HEK293 (cell line): ENCODE data around the gene TMEM167B.

ENCODE experiments used
- GLIS2 ChIP-seq: fragments of 450-650 bp; formaldehyde crosslinking; IDR thresholded peaks from 2 replicates; pipeline ENCODE4 v1.5.1; 2016; ENCODE audit warnings: missing biosample characterization, missing genetic modification characterization
- HIC1 ChIP-seq: fragments of 450-650 bp; formaldehyde crosslinking; IDR thresholded peaks from 2 replicates; pipeline ENCODE4 v1.5.1; 2016; ENCODE audit warnings: missing biosample characterization, missing genetic modification characterization
- IKZF3 ChIP-seq: fragments of 450-650 bp; IDR thresholded peaks from 2 replicates; pipeline ENCODE4 v1.5.0; 2018; ENCODE audit warnings: missing biosample characterization, mild to moderate bottlenecking, missing genetic modification characterization, moderate library complexity
- OVOL3 ChIP-seq: fragments of 450-650 bp; formaldehyde crosslinking; IDR thresholded peaks from 2 replicates; pipeline ENCODE4 v1.5.1; 2016; ENCODE audit warnings: missing biosample characterization, missing genetic modification characterization
- PATZ1 ChIP-seq: fragments of 450-650 bp; formaldehyde crosslinking; IDR thresholded peaks from 2 replicates; pipeline ENCODE4 v1.5.1; 2016; ENCODE audit warnings: missing biosample characterization, missing genetic modification characterization
- RBAK ChIP-seq: fragments of 450-650 bp; formaldehyde crosslinking; IDR thresholded peaks from 2 replicates; pipeline ENCODE4 v1.5.1; 2016; ENCODE audit warnings: missing biosample characterization, missing genetic modification characterization
- SCRT1 ChIP-seq: fragments of 450-650 bp; formaldehyde crosslinking; IDR thresholded peaks from 2 replicates; pipeline ENCODE4 v1.5.1; 2016; ENCODE audit warnings: missing biosample characterization, missing genetic modification characterization, borderline replicate concordance
- SETDB1 ChIP-seq: IDR thresholded peaks from one replicate; pipeline ENCODE4 v1.6.1; 2017; ENCODE audit warnings: mild to moderate bottlenecking, low read length, moderate library complexity, mixed read lengths; ENCODE audit not compliant: insufficient read length
- ZNF132 ChIP-seq: fragments of 450-650 bp; formaldehyde crosslinking; IDR thresholded peaks from 2 replicates; pipeline ENCODE4 v1.5.1; 2017; ENCODE audit warnings: missing biosample characterization, missing genetic modification characterization, borderline replicate concordance
- ZNF184 ChIP-seq: fragments of 450-650 bp; IDR thresholded peaks from 2 replicates; pipeline ENCODE4 v1.5.1; 2018; ENCODE audit warnings: missing biosample characterization, mild to moderate bottlenecking, missing genetic modification characterization
- ZNF488 ChIP-seq: fragments of 450-650 bp; formaldehyde crosslinking; IDR thresholded peaks from 2 replicates; pipeline ENCODE4 v1.5.1; 2016; ENCODE audit warnings: missing biosample characterization, missing genetic modification characterization
- ZNF558 ChIP-seq: fragments of 450-650 bp; formaldehyde crosslinking; IDR thresholded peaks from 2 replicates; pipeline ENCODE4 v1.5.1; 2016; ENCODE audit warnings: missing biosample characterization, missing genetic modification characterization
- ZNF596 ChIP-seq: fragments of 450-650 bp; IDR thresholded peaks from 2 replicates; pipeline ENCODE4 v1.5.0; 2018; ENCODE audit warnings: missing biosample characterization, mild to moderate bottlenecking, missing genetic modification characterization, moderate library complexity
- ZNF629 ChIP-seq: fragments of 450-650 bp; formaldehyde crosslinking; IDR thresholded peaks from 2 replicates; pipeline ENCODE4 v1.5.1; 2017; ENCODE audit warnings: missing biosample characterization, missing genetic modification characterization
- ZNF658 ChIP-seq: fragments of 450-650 bp; formaldehyde crosslinking; IDR thresholded peaks from 2 replicates; pipeline ENCODE4; 2016; ENCODE audit warnings: missing biosample characterization, missing genetic modification characterization
- ZNF692 ChIP-seq: fragments of 450-650 bp; formaldehyde crosslinking; IDR thresholded peaks from 2 replicates; pipeline ENCODE4 v1.5.1; 2016; ENCODE audit warnings: missing biosample characterization, missing genetic modification characterization
- ZNF792 ChIP-seq: fragments of 450-650 bp; formaldehyde crosslinking; IDR thresholded peaks from 2 replicates; pipeline ENCODE4 v1.5.1; 2016; ENCODE audit warnings: missing biosample characterization, missing genetic modification characterization
- TF ChIP-seq, protein P1 (sequence below): fragments of 450-650 bp; formaldehyde crosslinking; conservative IDR thresholded peaks from 2 replicates; pipeline ENCODE4 v1.5.1; 2016; ENCODE audit warnings: low read depth, missing biosample characterization, missing genetic modification characterization
- TF ChIP-seq, protein P2 (sequence below): fragments of 450-650 bp; formaldehyde crosslinking; IDR thresholded peaks from 2 replicates; pipeline ENCODE4 v1.5.1; 2016; ENCODE audit warnings: missing biosample characterization, missing genetic modification characterization
- TF ChIP-seq, protein P3 (sequence below): fragments of 450-650 bp; formaldehyde crosslinking; IDR thresholded peaks from 2 replicates; pipeline ENCODE4 v1.5.1; 2017; ENCODE audit warnings: missing biosample characterization, missing genetic modification characterization
- TF ChIP-seq, protein P4 (sequence below): fragments of 450-650 bp; IDR thresholded peaks from 2 replicates; pipeline ENCODE4 v1.5.1; 2018; ENCODE audit warnings: missing biosample characterization, mild to moderate bottlenecking, missing genetic modification characterization

TMEM167B gene

DNA sequence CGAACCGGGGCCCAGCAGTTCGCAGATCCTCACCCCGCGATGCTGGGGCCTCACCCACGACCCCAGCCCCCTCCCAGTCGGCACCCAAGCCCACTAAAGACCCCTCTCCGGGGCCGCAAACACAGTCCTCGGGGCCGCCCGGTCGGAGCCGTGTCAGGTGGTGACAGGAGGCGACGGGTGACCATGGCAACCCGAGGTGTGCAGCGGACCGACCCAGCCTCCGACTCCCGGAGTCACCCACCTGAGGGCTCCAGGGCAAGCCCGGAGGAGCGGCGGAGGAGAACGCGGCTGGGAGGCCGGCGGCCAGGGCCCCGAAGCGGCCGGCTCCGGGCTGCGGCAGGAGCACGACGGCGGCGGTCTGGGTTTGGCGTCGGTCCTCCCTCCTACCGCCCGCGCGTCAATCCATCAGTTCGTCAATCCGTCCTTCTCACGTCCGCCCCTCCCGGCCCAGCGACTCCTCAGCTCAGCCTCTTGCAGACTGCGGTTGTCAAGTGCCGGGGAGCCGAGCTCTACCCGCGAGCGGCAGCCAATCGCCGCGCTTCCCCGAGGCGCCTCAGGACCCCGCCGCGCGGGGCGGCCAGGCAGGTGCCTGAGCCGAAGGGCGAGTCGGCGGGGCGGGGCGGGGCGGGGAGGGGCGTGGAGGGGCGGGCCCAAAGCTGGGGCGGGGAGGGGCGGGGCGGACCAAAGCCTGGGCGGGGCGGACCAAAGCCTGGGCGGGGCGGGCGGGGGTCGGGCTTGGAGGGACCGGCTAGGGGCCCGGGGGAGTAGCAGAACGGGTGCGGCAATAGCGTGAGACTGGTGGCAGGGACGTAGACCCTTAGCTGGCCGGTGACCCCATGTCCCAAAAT is 48.7 kb upstream of the TMEM167B start, which contains the start of gene WDR47 (continued):
- TF ChIP-seq, protein P1, sequence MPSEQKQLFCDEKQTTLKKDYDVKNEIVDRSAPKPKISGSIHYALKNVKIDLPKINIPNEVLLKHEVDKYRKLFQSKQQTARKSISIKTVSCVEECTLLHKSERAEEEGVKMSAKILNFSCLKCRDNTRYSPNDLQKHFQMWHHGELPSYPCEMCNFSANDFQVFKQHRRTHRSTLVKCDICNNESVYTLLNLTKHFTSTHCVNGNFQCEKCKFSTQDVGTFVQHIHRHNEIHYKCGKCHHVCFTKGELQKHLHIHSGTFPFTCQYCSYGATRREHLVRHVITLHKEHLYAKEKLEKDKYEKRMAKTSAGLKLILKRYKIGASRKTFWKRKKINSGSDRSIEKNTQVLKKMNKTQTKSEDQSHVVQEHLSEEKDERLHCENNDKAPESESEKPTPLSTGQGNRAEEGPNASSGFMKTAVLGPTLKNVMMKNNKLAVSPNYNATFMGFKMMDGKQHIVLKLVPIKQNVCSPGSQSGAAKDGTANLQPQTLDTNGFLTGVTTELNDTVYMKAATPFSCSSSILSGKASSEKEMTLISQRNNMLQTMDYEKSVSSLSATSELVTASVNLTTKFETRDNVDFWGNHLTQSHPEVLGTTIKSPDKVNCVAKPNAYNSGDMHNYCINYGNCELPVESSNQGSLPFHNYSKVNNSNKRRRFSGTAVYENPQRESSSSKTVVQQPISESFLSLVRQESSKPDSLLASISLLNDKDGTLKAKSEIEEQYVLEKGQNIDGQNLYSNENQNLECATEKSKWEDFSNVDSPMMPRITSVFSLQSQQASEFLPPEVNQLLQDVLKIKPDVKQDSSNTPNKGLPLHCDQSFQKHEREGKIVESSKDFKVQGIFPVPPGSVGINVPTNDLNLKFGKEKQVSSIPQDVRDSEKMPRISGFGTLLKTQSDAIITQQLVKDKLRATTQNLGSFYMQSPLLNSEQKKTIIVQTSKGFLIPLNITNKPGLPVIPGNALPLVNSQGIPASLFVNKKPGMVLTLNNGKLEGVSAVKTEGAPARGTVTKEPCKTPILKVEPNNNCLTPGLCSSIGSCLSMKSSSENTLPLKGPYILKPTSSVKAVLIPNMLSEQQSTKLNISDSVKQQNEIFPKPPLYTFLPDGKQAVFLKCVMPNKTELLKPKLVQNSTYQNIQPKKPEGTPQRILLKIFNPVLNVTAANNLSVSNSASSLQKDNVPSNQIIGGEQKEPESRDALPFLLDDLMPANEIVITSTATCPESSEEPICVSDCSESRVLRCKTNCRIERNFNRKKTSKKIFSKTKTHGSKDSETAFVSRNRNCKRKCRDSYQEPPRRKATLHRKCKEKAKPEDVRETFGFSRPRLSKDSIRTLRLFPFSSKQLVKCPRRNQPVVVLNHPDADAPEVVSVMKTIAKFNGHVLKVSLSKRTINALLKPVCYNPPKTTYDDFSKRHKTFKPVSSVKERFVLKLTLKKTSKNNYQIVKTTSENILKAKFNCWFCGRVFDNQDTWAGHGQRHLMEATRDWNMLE, result no peak
- TF ChIP-seq ZNF558 (tag by site-specific recombination), result no peak
- TF ChIP-seq, protein P2, sequence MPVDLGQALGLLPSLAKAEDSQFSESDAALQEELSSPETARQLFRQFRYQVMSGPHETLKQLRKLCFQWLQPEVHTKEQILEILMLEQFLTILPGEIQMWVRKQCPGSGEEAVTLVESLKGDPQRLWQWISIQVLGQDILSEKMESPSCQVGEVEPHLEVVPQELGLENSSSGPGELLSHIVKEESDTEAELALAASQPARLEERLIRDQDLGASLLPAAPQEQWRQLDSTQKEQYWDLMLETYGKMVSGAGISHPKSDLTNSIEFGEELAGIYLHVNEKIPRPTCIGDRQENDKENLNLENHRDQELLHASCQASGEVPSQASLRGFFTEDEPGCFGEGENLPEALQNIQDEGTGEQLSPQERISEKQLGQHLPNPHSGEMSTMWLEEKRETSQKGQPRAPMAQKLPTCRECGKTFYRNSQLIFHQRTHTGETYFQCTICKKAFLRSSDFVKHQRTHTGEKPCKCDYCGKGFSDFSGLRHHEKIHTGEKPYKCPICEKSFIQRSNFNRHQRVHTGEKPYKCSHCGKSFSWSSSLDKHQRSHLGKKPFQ (tag by site-specific recombination), result no peak
- no peak; the same call in 1 of the 2 replicates for TF ChIP-seq HIC1 (tag by site-specific recombination)
- no peak for TF ChIP-seq SETDB1
- TF ChIP-seq PATZ1 (tag by site-specific recombination), result peak; percentile 65
- TF ChIP-seq, protein P3, sequence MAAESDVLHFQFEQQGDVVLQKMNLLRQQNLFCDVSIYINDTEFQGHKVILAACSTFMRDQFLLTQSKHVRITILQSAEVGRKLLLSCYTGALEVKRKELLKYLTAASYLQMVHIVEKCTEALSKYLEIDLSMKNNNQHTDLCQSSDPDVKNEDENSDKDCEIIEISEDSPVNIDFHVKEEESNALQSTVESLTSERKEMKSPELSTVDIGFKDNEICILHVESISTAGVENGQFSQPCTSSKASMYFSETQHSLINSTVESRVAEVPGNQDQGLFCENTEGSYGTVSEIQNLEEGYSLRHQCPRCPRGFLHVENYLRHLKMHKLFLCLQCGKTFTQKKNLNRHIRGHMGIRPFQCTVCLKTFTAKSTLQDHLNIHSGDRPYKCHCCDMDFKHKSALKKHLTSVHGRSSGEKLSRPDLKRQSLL (tag by site-specific recombination), result peak; percentile 36; the same call in 1 of the 2 replicates
- TF ChIP-seq ZNF488, result no peak
- peak; percentile 43; the same call in 1 of the 2 replicates for TF ChIP-seq ZNF692 (tag by site-specific recombination)
- no peak for TF ChIP-seq SCRT1 (tag by site-specific recombination)
- TF ChIP-seq ZNF792 (tag by site-specific recombination), result no peak
- no peak for TF ChIP-seq IKZF3 (tag by site-specific recombination)
- no peak for TF ChIP-seq ZNF132 (tag by site-specific recombination)
- TF ChIP-seq RBAK (tag by site-specific recombination), result no peak
- peak; percentile 31; the same call in 1 of the 2 replicates for TF ChIP-seq ZNF629 (tag by site-specific recombination)
- no peak for TF ChIP-seq ZNF658 (tag by site-specific recombination)
- no peak for TF ChIP-seq OVOL3 (tag by site-specific recombination)
- TF ChIP-seq, protein P4, sequence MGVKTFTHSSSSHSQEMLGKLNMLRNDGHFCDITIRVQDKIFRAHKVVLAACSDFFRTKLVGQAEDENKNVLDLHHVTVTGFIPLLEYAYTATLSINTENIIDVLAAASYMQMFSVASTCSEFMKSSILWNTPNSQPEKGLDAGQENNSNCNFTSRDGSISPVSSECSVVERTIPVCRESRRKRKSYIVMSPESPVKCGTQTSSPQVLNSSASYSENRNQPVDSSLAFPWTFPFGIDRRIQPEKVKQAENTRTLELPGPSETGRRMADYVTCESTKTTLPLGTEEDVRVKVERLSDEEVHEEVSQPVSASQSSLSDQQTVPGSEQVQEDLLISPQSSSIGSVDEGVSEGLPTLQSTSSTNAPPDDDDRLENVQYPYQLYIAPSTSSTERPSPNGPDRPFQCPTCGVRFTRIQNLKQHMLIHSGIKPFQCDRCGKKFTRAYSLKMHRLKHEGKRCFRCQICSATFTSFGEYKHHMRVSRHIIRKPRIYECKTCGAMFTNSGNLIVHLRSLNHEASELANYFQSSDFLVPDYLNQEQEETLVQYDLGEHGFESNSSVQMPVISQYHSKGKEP (tag by site-specific recombination), result peak; percentile 32; the same call in 1 of the 2 replicates
- TF ChIP-seq ZNF596 (tag by site-specific recombination), result no peak
- TF ChIP-seq ZNF184 (tag by site-specific recombination), result no peak
- peak; percentile 28; the same call in 1 of the 2 replicates for TF ChIP-seq GLIS2 (tag by site-specific recombination)
